Neural progenitor cell (in vitro differentiated cells): ENCODE results near the gene KSR1. TPM values are rescaled to one million over a fixed set of nuclear protein-coding genes. Genes with fewer than 3 reads are reported as not detected.

ENCODE experiments used
- DNase-seq: peaks from one replicate; pipeline ENCODE4 v3.0.0-alpha.2; 2016; ENCODE audit warnings: low spot score
- H2AFZ ChIP-seq: fragments of 200-600 bp; sonication (generic); replicated peaks from 2 replicates; pipeline ENCODE4 v1.6.1; 2016; ENCODE audit warnings: antibody characterized with exemption
- H3F3A ChIP-seq: fragments of 200-600 bp; sonication (generic); 2 replicates; pipeline ENCODE4 v1.6.1; 2016; ENCODE audit warnings: antibody characterized with exemption, low read depth
- H3K27ac ChIP-seq: fragments of 200-600 bp; sonication (generic); 2 replicates; pipeline ENCODE4 v1.5.1; 2016; ENCODE audit warnings: mild to moderate bottlenecking
- H3K27me3 ChIP-seq: fragments of 200-600 bp; sonication (generic); 2 replicates; pipeline ENCODE4 v1.6.1; 2016; ENCODE audit warnings: mild to moderate bottlenecking, moderate library complexity
- H3K36me3 ChIP-seq: fragments of 200-600 bp; sonication (generic); 2 replicates; pipeline ENCODE4 v1.5.1; 2016
- H3K4me1 ChIP-seq: fragments of 200-600 bp; sonication (generic); 2 replicates; pipeline ENCODE4 v1.6.1; 2016; ENCODE audit warnings: mixed run types
- H3K4me2 ChIP-seq: fragments of 200-600 bp; sonication (generic); 2 replicates; pipeline ENCODE4 v1.6.1; 2016
- H3K4me3 ChIP-seq: fragments of 200-600 bp; sonication (generic); 2 replicates; pipeline ENCODE4 v1.5.1; 2016
- H3K79me2 ChIP-seq: fragments of 200-600 bp; sonication (generic); 2 replicates; pipeline ENCODE4 v1.6.1; 2016; ENCODE audit warnings: low read depth
- H3K9ac ChIP-seq: fragments of 200-600 bp; sonication (generic); 2 replicates; pipeline ENCODE4 v1.6.1; 2016
- H3K9me3 ChIP-seq: fragments of 200-600 bp; sonication (generic); 2 replicates; pipeline ENCODE4 v1.5.1; 2016; ENCODE audit warnings: low read depth
- H4K20me1 ChIP-seq: fragments of 200-600 bp; sonication (generic); 2 replicates; pipeline ENCODE4 v1.6.1; 2016; ENCODE audit warnings: low read depth
- H3K27ac Mint-ChIP-seq: 3 replicates; pipeline ENCODE4 v1.8.0; 2021; ENCODE audit warnings: mixed read lengths
- H3K27me3 Mint-ChIP-seq: 2 replicates; pipeline ENCODE4 v1.8.0; 2022; ENCODE audit warnings: low read depth, mild to moderate bottlenecking, inconsistent platforms, moderate library complexity, mixed read lengths; ENCODE audit not compliant: insufficient read depth
- H3K36me3 Mint-ChIP-seq: 3 replicates; pipeline ENCODE4 v1.8.0; 2021; ENCODE audit warnings: mixed read lengths
- H3K4me1 Mint-ChIP-seq: 3 replicates; pipeline ENCODE4 v1.8.0; 2021; ENCODE audit warnings: mixed read lengths
- H3K4me3 Mint-ChIP-seq: 3 replicates; pipeline ENCODE4 v1.8.0; 2021; ENCODE audit warnings: mild to moderate bottlenecking, moderate library complexity, mixed read lengths
- H3K9me3 Mint-ChIP-seq: 3 replicates; pipeline ENCODE4 v1.8.0; 2020; ENCODE audit warnings: mixed read lengths
- EZH2 ChIP-seq: fragments of 200-600 bp; sonication (generic); IDR thresholded peaks from 2 replicates; pipeline ENCODE4 v1.6.1; 2017; ENCODE audit warnings: antibody characterized with exemption, mild to moderate bottlenecking, moderate library complexity
- EZH2phosphoT487 ChIP-seq: fragments of 200-600 bp; sonication (generic); IDR thresholded peaks from 2 replicates; pipeline ENCODE4 v1.6.1; 2017; ENCODE audit warnings: antibody characterized with exemption
- total RNA-seq: library from RNA; depleted of rRNA; stranded (reverse); fragments of >200 nt; gene quantifications from 2 replicates; pipeline ENCODE4 v1.2.3, GENCODE V29; 2015; ENCODE audit warnings: low replicate concordance
- TF ChIP-seq, protein P1 (sequence below): fragments of 200-600 bp; sonication (generic); IDR thresholded peaks from 2 replicates; pipeline ENCODE4 v1.5.1; 2017; ENCODE audit warnings: antibody characterized with exemption, mild to moderate bottlenecking

KSR1 gene
- total RNA-seq, 1 donor from 2014 or later = 16.4 TPM

DNA sequence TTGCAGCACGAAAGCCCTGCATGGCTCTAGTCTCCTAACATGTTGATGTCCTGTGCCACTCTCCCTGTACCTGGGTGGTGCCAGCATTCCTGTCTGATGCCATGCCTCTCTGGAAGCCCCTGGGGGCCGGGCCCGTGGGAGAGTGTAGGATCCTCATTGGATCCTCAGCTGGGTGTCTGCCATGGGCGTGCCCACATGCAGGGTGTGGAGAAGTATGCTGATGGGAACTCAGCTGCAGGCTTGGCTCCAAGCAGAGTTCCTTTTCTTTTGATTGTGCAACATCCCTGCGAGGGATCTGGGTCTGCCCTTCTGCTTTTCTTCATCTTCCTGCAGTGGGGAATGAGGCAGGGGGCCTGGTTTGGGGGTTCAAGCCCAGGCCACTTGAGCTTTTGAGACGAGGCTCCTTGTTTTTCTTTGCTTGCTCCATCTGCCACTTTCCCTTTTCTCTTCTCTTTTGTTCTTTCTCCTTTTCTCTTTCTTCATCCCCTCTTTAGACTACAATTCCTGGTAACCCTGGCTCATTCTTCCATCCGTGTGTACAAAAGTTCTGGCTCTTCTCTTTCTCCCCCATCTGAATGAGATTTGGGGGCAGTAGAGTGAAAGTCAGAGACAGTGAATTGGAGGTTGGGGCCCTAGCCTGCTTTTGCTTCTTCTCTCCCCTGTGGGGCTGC lies 32.9 kb downstream of the KSR1 start:
- peaks cover 9% of the 10 kb centered on the region for H3K27me3 Mint-ChIP-seq
- no peak overlapping the region for H3K27ac Mint-ChIP-seq
- peaks cover 57% of the 10 kb centered on the region for H4K20me1 ChIP-seq
- H3K79me2 ChIP-seq = peaks cover 46% of the 10 kb centered on the region
- H3K4me3 Mint-ChIP-seq = no peak overlapping the region
- no peaks in the 10 kb centered on the region for H3K36me3 ChIP-seq
- H3K9ac ChIP-seq = no peak overlapping the region
- TF ChIP-seq EZH2 (no peak), EZH2phosphoT487 (no peak)
- H3K9me3 Mint-ChIP-seq = no peaks in the 10 kb centered on the region
- H3K9me3 ChIP-seq = no peaks in the 10 kb centered on the region
- no peak overlapping the region for H2AFZ ChIP-seq
- peaks cover 62% of the 10 kb centered on the region for H3K4me1 Mint-ChIP-seq
- H3K27me3 ChIP-seq = no peaks in the 10 kb centered on the region
- H3K4me3 ChIP-seq = no peak overlapping the region
- no peak for DNase-seq
- H3K4me2 ChIP-seq = peak overlapping the region; percentile 52
- H3F3A ChIP-seq = peaks cover 7% of the 10 kb centered on the region
- no peaks in the 10 kb centered on the region for H3K36me3 Mint-ChIP-seq
- H3K4me1 ChIP-seq = peaks cover 43% of the 10 kb centered on the region
- H3K27ac ChIP-seq = no peak overlapping the region

- Mint-ChIP-seq H3K4me3 (no peak overlapping the region), H3K27me3 (peaks cover 6% of the 10 kb centered on the region), H3K4me1 (peaks cover 67% of the 10 kb centered on the region), H3K9me3 (no peaks in the 10 kb centered on the region), H3K36me3 (no peaks in the 10 kb centered on the region), H3K27ac (no peak overlapping the region)
- H3K79me2 ChIP-seq = peaks cover 49% of the 10 kb centered on the region
- peaks cover 54% of the 10 kb centered on the region for H3K4me1 ChIP-seq
- peak overlapping the region; percentile 52 for H3K4me2 ChIP-seq
- peaks cover 7% of the 10 kb centered on the region for H3F3A ChIP-seq
- H3K27me3 ChIP-seq = no peaks in the 10 kb centered on the region
- no peak for DNase-seq
- no peak overlapping the region for H3K27ac ChIP-seq
- no peak overlapping the region for H2AFZ ChIP-seq
- no peaks in the 10 kb centered on the region for H3K9me3 ChIP-seq
- peaks cover 64% of the 10 kb centered on the region for H4K20me1 ChIP-seq
- TF ChIP-seq, protein P1, sequence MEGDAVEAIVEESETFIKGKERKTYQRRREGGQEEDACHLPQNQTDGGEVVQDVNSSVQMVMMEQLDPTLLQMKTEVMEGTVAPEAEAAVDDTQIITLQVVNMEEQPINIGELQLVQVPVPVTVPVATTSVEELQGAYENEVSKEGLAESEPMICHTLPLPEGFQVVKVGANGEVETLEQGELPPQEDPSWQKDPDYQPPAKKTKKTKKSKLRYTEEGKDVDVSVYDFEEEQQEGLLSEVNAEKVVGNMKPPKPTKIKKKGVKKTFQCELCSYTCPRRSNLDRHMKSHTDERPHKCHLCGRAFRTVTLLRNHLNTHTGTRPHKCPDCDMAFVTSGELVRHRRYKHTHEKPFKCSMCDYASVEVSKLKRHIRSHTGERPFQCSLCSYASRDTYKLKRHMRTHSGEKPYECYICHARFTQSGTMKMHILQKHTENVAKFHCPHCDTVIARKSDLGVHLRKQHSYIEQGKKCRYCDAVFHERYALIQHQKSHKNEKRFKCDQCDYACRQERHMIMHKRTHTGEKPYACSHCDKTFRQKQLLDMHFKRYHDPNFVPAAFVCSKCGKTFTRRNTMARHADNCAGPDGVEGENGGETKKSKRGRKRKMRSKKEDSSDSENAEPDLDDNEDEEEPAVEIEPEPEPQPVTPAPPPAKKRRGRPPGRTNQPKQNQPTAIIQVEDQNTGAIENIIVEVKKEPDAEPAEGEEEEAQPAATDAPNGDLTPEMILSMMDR = no peak
- TF ChIP-seq EZH2phosphoT487 = no peak
- TF ChIP-seq EZH2 = no peak
- no peak overlapping the region for H3K9ac ChIP-seq
- no peaks in the 10 kb centered on the region for H3K36me3 ChIP-seq
- no peak overlapping the region for H3K4me3 ChIP-seq
These were observed 34.1 kb downstream of the KSR1 start for GRCh38 chr17:27490391-27490790.

DNA sequence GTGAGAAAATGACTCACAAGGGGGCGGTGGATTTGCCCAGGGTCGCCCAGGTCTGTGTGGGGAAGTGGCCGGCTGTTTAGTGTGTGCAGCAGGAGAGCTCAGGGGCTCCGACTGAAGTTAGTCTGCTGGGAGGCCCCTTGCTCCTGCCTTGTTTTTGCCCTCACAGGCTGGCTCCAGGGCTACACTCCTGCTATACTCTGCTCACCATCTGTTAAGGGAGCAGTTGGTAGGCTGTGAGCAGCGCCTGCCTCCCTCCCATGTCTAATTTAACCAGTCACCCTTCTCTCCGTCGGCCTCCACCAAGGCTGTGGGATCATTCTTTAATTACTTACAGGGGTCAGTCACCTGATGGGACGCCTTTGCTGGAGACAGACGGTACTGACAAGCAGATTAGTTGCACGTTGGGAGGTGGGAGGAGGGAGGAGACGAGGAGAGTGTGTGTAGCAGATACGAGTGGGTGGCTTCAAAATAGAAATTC lies 35.5 kb downstream of the KSR1 start:
- H3K36me3 ChIP-seq = no peaks in the 10 kb centered on the region
- H3K9me3 ChIP-seq = no peaks in the 10 kb centered on the region
- Mint-ChIP-seq H3K4me1 (peaks cover 74% of the 10 kb centered on the region), H3K9me3 (no peaks in the 10 kb centered on the region), H3K27ac (peak overlapping the region; percentile 74), H3K27me3 (peaks cover 6% of the 10 kb centered on the region), H3K36me3 (no peaks in the 10 kb centered on the region), H3K4me3 (peak overlapping the region; percentile 46)
- peaks cover 49% of the 10 kb centered on the region for H3K79me2 ChIP-seq
- H3K4me1 ChIP-seq = peaks cover 68% of the 10 kb centered on the region
- DNase-seq = peak; percentile 72
- no peak overlapping the region for H2AFZ ChIP-seq
- H3K4me2 ChIP-seq = peak overlapping the region; percentile 62
- no peak overlapping the region for H3K4me3 ChIP-seq
- peaks cover 21% of the 10 kb centered on the region for H3F3A ChIP-seq
- no peaks in the 10 kb centered on the region for H3K27me3 ChIP-seq
- no peak overlapping the region for H3K9ac ChIP-seq
- TF ChIP-seq EZH2 (no peak), EZH2phosphoT487 (no peak)
- TF ChIP-seq, protein P1 = no peak
- no peak overlapping the region for H3K27ac ChIP-seq
- H4K20me1 ChIP-seq = peaks cover 64% of the 10 kb centered on the region

DNA sequence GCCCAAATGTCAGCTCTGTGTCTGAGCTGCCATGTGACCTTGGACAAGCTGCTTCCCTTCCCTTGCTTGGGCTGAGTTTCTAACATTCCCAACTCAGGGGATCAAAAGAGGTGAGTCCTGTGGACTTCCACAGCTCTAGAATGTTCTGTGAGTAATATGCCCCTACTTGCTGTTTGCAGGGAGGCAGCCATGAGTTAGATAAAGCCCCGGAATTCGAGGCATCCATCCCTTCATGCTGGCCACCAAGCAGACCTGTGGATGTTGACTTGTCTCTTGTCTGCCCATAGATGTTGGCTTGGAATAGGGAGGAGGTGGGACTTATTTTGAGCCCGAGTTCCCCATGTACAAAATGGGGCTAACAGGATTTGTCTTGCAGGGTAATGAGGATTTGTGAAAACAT lies 36.2 kb downstream of the KSR1 start:
- Histone ChIP-seq H3K79me2 (peaks cover 54% of the 10 kb centered on the region), H3K9ac (no peak overlapping the region), H3K4me2 (no peak overlapping the region), H2AFZ (no peak overlapping the region), H4K20me1 (peaks cover 64% of the 10 kb centered on the region), H3K4me1 (peaks cover 75% of the 10 kb centered on the region), H3K36me3 (no peaks in the 10 kb centered on the region), H3F3A (peaks cover 26% of the 10 kb centered on the region), H3K27ac (no peak overlapping the region), H3K9me3 (no peaks in the 10 kb centered on the region), H3K27me3 (no peaks in the 10 kb centered on the region), H3K4me3 (no peak overlapping the region)
- H3K4me3 Mint-ChIP-seq = peak overlapping the region; percentile 33
- peaks cover 6% of the 10 kb centered on the region for H3K27me3 Mint-ChIP-seq
- peaks cover 81% of the 10 kb centered on the region for H3K4me1 Mint-ChIP-seq
- TF ChIP-seq EZH2phosphoT487 (no peak), EZH2 (no peak)
- TF ChIP-seq, protein P1 = no peak
- DNase-seq = no peak
- H3K9me3 Mint-ChIP-seq = no peaks in the 10 kb centered on the region
- no peaks in the 10 kb centered on the region for H3K36me3 Mint-ChIP-seq
- H3K27ac Mint-ChIP-seq = no peak overlapping the region
